HL-60/S4 treated with retinoic acid at 250 ng/mL for 4 days and 3 days (cell line): ENCODE results near the gene OR2A14.
"Not testable (repeated sequence)": the region's sequence is repeated elsewhere in the genome, so short reads cannot be mapped to it uniquely, and the experiment has no call there.

ENCODE experiments used
- in situ Hi-C: fragments of 300-500 bp; cut with MboI; formaldehyde crosslinking; loops from 2 replicates; pipeline ENCODE4 v1.7.0; 2022; ENCODE audit warnings: low sequenced_read_pairs

The OR2A14 gene

DNA sequence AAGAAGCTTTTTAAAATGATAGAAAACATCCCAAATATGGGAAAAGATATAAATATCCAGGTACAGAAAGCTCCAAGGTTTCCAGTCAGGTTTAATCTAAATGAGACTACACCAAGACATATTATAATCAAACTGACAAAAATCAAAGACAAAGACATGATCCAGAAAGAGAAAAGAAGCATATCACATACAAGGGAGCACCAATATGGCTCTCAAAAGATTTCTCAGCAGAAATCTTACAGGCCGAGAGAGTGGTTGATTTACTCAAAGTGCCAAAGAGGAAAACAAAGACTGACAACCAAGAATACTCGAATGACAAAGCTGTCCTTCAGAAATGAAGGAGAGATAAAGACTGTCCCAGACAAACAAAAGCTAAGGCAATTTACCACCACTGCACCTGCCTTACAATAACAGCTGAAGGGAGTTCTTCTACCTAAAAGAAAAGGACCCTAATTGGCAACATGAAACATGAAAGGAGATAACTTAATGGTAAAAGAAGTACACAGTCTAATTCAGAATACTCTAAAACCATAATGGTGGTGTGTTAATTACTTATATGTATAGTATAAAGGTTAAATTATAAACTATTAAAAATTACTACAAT, 25.4 kb downstream of the OR2A14 start:
- in situ Hi-C loops = no loop called here

DNA sequence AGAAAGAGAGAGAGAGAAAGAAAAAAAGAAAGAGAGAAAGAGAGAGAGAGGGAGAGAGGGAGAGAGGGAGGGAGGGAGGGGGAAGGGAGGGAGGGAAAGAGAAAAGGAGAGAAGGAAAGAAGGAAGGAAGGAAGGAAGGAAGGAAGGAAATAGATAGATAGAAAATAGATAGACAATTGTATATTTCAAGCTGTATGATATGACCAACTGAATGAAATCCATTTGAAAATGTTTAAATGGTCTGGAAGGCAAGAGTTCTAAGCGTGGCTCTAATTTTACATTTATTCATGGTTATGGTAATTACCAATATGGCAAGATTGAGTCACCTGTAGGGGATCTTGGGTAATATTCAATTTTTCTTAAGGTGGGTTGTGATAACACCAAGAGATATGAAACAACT, 35.9 kb downstream of the OR2A14 start:
- in situ Hi-C loops = no loop called here

DNA sequence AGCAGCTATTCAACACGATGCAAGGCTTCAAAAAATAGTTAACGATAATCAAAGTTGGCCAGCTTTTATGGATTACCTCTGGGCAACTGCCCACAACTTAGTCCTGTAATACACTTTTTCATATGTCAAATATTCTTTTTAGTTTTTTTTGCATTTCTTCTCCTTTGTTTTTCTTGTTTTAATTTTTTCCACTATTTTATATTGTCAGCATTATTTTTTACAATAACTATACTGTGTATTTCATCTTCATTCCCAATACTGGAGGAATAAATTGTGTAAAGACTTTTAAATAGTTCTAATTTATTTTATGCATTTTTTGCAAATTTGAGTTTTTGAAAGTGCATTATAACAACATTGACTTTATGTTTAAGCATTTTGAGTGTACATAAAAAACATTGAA, 41.8 kb downstream of the OR2A14 start:
- in situ Hi-C loops = no loop called here

DNA sequence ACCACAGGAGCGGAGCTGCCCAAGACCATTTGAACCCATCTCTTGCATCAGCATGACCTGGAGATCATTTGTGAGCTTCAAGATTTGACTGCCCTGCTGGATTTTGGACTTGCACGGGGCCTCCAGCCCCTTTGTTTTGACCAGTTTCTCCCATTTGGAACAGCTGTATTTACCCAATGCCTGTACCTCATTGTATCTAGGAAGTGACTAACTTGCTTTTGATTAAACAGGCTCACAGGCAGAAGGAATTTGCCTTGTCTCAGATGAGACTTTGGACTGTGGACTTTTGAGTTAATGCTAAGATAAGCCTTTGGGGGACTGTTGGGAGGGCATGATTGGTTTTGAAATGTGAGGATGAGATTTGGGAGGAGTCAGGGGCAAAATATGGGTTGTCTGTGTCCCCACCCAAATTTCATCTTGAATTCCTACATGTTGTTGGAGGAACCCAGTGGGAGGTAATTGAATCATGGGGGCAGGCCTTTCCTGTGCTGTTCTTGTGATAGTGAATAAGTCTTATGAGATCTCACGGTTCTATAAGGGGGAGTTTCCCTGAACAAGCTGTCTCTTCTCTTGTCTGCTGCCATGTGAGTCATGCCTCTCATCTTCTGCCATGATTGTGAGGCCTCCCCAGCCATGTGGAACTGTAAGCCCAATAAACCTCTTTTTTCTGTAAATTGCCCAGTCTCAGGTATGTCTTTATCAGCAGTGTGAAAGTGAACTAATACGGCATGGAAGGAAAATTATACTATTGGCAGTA, 48.8 kb downstream of the OR2A14 start:
- in situ Hi-C loops = not testable (repeated sequence)

DNA sequence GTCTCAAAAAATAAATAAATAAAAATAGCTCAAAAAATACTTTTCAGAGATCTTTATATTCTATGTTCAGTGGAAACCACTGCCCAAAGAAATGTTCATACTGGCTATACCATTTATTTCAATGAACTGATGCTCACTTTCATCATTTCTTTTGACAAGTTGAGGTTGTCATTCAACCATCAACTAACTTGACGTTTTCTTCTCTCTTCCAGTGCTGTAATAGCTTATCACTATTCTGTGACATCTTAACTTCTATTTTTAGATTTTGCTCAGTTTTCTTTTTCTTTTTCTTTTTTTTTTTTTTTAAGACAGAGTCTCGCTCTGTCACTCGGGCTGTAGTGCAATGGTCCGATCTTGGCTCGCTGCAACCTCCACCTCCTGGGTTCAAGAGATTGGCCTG, 51.6 kb downstream of the OR2A14 start:
- in situ Hi-C loops = no loop called here

DNA sequence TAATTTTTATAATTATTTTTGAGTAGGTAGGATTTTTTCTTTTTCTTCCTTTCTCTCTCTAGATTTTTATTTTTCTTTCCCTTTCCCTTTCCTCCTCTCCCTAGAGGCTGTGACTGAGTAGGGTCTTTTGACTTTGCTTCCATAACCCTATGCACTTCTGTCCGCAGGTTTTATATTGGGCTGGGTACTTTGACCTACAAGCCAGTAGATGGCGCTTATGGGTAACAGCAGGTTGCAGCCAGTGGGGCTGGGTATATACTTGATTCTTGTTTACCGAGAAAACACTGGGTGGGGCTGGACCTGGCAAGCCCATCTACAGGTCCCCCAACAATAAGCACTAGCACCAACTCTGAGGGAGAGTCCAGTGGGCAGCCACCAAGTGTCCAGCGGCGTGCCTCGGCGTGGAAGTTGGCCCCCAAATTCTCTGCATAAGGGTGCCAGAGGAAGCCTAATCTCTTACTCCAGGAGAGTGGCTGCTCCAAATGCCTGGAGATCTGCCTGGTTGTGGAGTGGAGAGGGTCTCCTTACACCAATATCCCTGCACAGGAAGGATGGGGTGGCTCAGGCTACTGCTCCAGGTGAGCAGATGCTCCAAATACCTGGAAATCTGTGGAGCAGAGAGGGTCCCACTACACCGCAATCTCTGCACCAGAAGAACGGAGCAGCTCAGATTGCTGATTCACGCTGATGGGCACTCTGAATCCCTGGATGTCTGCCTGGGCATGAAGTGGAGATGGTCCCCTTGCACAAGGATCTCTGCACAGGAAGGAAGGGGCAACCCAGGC, 55.6 kb downstream of the OR2A14 start:
- in situ Hi-C loops = not testable (repeated sequence)

DNA sequence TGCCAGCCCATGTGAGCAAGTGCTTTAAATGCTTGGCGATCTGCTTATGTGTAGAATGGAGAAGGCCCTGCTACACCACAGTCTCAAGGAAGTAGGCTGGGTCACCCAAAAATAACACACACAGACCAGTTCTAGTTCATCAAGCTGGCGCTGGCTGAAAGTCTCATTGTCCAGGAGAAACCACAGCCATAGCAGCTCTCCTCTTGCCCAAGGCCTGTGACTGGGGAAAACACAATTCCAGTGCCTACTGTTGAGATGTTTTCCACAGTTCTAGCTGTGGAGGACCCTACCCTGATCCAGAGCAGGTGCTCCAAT, 56.1 kb downstream of the OR2A14 start:
- in situ Hi-C loops = not testable (repeated sequence)
